ENCODE results near the gene EGFL7.

The EGFL7 gene

DNA sequence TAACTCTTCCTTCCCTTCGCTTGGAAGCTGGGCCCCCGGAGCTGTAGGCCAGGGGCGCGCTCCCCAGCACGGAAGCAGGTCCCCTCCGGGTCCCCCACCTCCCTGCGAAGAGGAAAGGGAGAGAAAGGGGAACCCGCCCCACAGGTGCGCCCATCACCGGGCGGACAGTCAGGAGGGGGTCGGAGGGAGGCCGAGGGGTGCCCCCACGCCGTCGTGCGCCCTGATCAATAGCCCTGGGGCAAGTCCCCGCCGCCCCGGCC, 23.7 kb downstream of the EGFL7 start:
- TF ChIP-seq ZFX (IDR thresholded peaks at IDR 0.05; ENCODE audit: borderline replicate concordance): no peak
- TF ChIP-seq, protein P1, sequence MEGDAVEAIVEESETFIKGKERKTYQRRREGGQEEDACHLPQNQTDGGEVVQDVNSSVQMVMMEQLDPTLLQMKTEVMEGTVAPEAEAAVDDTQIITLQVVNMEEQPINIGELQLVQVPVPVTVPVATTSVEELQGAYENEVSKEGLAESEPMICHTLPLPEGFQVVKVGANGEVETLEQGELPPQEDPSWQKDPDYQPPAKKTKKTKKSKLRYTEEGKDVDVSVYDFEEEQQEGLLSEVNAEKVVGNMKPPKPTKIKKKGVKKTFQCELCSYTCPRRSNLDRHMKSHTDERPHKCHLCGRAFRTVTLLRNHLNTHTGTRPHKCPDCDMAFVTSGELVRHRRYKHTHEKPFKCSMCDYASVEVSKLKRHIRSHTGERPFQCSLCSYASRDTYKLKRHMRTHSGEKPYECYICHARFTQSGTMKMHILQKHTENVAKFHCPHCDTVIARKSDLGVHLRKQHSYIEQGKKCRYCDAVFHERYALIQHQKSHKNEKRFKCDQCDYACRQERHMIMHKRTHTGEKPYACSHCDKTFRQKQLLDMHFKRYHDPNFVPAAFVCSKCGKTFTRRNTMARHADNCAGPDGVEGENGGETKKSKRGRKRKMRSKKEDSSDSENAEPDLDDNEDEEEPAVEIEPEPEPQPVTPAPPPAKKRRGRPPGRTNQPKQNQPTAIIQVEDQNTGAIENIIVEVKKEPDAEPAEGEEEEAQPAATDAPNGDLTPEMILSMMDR (IDR thresholded peaks at IDR 0.05): no peak
- 0 out of 2 replicates have a peak overlapping the region, but pooled peaks have one; percentile 44 for H3K27ac ChIP-seq

DNA sequence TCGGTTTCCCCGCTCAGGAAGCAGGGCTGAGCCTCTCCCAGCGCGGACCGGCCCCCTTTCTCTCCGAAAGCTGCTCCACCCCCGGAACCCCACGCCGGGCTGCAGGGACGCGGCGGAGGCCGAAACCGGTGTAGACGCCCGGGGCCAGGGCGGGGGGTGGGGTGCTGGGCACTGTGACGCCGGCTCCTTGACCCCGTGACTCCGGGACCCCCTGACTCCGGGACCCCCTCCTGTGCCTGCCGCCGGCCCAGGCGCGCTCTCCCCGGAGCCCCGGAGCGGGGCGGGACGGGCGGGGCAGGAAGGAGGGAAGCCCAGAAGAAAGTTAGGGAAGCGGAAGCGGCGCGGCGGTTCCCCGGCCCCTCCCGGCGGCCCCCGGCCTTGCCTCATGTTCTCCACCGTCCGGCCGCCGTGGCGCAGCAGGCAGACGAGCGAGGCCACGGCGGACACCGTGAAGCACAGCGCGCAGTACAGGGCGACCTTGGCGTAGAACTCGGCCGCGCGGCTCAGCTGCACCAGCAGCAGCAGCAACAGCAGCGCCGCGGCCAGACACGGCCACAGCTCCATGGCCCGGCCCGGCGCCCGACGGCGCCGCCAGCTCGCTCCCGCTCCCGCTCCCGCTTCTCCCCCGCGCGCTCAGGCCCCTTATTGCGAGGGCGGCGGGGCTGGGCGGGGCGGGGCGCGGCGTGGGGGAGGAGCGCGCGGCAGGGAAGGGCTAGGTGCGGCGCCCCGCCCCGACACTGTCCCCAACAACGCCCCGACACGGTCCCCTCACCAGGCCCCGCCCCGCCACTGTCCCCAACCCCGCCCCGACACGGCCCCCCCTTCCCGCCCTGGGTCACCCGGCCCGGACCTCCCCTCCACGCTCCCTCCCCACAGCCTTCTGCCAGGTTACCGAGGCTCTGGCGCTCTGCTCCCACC, 24.3 kb downstream of the EGFL7 start, which contains the start of gene AGPAT2:
Gene AGPAT2 (minus strand): TSS at position 664 of the 918 bp plus-strand sequence. CDS start 100 bp downstream, at position 564.
- peak within 1 kb of the TSS; percentile 44 for H3K27ac ChIP-seq
- no peak for TF ChIP-seq ZFX (IDR thresholded peaks at IDR 0.05; ENCODE audit: borderline replicate concordance)
- TF ChIP-seq, protein P1 (IDR thresholded peaks at IDR 0.05): no peak

DNA sequence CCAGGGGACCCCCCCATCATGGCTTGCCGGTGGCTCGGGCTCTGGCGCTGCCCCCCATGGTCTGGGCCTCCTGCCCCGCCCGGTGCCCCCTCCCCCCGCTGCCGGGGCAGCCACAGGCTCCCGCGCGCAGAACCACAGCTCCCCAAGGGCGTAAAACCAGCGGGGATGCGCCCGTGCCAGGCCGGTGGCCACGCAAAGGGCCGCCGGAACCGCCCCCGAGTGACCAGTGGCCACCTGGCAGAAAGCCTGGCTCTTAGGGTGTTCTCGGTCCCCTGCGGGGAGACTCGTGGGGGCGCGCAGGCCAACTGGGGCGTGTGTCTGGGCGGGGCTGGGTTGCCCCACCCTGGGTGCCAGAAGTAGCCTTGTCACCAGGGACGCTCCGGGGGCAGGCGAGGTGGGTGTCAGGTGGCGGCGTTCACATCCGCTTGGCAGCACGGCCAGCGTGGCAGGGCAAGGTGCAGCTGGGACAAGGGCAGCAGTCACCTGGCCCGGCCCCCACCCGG, 25.1 kb downstream of the EGFL7 start:
- TF ChIP-seq ZFX (IDR thresholded peaks at IDR 0.05; ENCODE audit: borderline replicate concordance): no peak
- TF ChIP-seq, protein P1 (IDR thresholded peaks at IDR 0.05): no peak
- H3K27ac ChIP-seq: no peak overlapping the region

DNA sequence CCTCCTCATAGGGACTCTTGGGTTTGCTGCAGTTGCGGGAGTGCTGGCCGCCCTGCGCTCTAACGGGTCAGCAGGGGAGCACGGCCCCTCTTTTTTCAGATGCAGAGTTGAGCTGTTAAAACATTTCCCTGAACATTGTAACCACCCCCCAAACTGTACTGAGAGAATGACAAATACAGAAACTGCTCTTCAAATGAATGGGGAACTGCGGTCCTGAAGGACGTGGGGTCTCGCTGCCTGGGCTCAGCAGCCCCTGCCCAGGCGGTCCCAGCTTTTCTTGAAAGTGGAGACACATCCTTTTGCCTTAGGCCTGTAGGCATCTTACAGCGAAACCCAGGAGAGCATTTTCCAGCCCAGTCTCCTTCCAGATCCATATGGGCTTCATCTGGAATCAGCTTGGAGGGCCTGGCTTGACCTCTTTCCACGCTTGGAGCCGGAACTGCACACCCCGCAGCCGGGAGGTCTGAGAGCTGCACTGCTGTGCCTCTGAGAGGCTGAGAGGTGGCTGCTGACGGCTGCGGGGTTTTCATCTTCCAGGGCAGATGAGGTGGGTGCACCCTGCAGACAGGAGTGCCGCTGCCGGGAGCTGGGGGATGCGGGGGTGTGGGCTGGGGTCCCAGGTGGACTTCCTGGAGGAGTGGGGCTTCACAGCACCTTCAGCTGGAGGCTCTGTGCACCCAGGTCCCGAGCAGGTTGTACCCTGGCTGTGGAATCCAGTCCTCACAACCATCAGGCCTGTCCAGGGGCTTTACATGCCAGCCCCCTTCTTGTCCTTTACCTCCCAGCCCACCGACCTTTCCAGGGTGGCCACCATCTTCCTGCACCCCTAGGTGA, 25.8 kb downstream of the EGFL7 start:
- TF ChIP-seq, protein P1 (IDR thresholded peaks at IDR 0.05): no peak
- no peak for TF ChIP-seq ZFX (IDR thresholded peaks at IDR 0.05; ENCODE audit: borderline replicate concordance)
- H3K27ac ChIP-seq: no peak overlapping the region

DNA sequence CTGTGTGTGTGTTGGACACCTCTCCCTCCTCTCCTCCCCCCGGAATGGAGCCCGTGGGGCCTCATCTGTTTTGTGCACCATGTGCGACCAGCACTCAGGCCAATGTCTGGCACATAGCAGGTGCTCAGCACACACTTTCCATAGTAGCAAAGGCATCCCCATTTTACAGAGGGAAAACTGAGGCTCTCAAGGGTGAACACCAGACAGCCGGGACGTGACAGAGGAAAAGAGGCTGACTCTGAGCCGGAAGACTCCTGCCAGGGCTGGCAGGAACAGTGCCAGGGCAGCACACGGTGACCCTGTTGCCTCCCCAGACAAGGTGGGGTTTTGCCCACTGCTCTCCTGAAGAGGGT, 26.4 kb downstream of the EGFL7 start:
- H3K27ac ChIP-seq: no peak overlapping the region
- TF ChIP-seq ZFX (IDR thresholded peaks at IDR 0.05; ENCODE audit: borderline replicate concordance): no peak
- TF ChIP-seq, protein P1 (IDR thresholded peaks at IDR 0.05): no peak

DNA sequence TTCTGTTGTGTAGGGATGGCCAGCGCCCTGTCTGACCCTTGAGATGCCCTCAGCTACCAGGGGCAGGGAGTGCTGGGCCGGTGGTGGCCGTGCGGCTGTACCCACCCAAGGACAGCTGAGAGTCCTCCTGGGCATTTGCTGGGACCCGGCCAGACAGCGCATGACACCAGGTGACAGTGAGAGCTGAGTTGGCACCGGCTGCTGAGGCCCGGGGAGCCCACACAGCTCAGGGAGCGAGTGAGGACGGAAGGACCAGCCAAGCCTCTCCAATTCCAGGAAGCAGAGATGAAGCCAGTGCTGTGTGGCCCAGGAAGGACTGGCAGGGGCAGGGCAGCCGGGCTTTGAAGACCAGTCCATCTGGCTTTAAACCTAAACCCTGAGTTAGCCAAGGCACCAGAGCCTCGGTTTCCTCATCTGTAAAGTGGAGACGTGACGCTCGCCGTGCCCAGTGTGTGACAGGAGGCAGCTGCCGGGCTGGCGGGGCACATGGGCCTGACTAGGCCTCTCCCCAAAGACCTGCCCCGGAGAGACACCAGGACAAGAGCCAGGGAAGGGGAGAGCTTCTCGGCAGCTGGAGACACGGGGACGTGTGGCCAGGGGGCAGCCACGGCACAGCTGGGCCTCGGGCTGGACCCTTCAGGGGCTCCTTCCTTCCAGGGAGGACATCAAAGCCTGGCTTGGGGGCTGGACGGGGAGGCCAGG, 27.5 kb downstream of the EGFL7 start:
- TF ChIP-seq ZFX (IDR thresholded peaks at IDR 0.05; ENCODE audit: borderline replicate concordance): no peak
- TF ChIP-seq, protein P1 (IDR thresholded peaks at IDR 0.05): no peak
- H3K27ac ChIP-seq: no peak overlapping the region

Data from 22Rv1 (cell line).